ENCODE measurements around the gene SPOUT1.

- TF ChIP-seq, protein P1, sequence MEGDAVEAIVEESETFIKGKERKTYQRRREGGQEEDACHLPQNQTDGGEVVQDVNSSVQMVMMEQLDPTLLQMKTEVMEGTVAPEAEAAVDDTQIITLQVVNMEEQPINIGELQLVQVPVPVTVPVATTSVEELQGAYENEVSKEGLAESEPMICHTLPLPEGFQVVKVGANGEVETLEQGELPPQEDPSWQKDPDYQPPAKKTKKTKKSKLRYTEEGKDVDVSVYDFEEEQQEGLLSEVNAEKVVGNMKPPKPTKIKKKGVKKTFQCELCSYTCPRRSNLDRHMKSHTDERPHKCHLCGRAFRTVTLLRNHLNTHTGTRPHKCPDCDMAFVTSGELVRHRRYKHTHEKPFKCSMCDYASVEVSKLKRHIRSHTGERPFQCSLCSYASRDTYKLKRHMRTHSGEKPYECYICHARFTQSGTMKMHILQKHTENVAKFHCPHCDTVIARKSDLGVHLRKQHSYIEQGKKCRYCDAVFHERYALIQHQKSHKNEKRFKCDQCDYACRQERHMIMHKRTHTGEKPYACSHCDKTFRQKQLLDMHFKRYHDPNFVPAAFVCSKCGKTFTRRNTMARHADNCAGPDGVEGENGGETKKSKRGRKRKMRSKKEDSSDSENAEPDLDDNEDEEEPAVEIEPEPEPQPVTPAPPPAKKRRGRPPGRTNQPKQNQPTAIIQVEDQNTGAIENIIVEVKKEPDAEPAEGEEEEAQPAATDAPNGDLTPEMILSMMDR (IDR thresholded peaks at IDR 0.05): no peak
- no peak for TF ChIP-seq ZFX (IDR thresholded peaks at IDR 0.05; ENCODE audit: borderline replicate concordance)
Measured at GRCh38 chr9:128823903-128824406, 5.6 kb downstream of the SPOUT1 start.
